GM11168 (cell line): ENCODE results near the gene CNOT3.
"Not testable (repeated sequence)": the region's sequence is repeated elsewhere in the genome, so short reads cannot be mapped to it uniquely, and the experiment has no call there.

Source experiments
- in situ Hi-C: fragments of 300-500 bp; cut with MboI; formaldehyde crosslinking; loops from one replicate; pipeline ENCODE4 v1.12.0; 2022; ENCODE audit warnings: low sequenced_read_pairs; ENCODE audit not compliant: unreplicated experiment

CNOT3 gene

GRCh38 chr19:54189145-54189734, 51.7 kb downstream of the CNOT3 start, which contains the start of gene MBOAT7:
TSS of gene MBOAT7 (minus strand) at chr19:54189580. CDS start at chr19:54188508, 1,072 bp downstream.
- in situ Hi-C loops: no loop called here

- in situ Hi-C loops: no loop called here
Measured at GRCh38 chr19:54189735-54190502, 52.4 kb downstream of the CNOT3 start.

GRCh38 chr19:54190503-54191010, 53.0 kb downstream of the CNOT3 start:
- in situ Hi-C loops: no loop called here

- in situ Hi-C loops: no loop called here
Measured at GRCh38 chr19:54191011-54191810, 53.6 kb downstream of the CNOT3 start, which contains the start of gene TSEN34. TSS of gene TSEN34 (plus strand) at chr19:54191308. CDS start at chr19:54191365, 57 bp downstream.

GRCh38 chr19:54191811-54192453, 54.4 kb downstream of the CNOT3 start:
- in situ Hi-C loops: no loop called here

GRCh38 chr19:54193011-54193410, 55.4 kb downstream of the CNOT3 start:
- in situ Hi-C loops: no loop called here

DNA sequence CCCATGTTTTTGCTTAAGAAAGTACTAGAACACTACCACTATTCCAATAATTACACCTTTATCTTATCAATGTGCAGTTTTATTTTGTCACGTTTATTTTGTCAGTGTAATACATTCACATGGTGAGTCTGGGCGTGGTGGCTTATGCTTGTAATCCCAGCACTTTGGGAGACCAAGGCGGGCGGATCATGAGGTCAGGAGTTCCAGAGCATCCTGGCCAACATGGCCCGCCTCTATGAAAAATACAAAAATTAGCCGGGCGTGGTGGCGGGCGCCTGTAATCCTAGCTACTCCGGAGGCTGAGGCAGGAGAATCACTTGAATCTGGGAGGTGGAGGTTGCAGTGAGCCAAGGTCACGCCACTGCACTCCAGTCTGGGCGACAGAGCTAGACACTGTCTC, 56.9 kb downstream of the CNOT3 start:
- in situ Hi-C loops: not testable (repeated sequence)

DNA sequence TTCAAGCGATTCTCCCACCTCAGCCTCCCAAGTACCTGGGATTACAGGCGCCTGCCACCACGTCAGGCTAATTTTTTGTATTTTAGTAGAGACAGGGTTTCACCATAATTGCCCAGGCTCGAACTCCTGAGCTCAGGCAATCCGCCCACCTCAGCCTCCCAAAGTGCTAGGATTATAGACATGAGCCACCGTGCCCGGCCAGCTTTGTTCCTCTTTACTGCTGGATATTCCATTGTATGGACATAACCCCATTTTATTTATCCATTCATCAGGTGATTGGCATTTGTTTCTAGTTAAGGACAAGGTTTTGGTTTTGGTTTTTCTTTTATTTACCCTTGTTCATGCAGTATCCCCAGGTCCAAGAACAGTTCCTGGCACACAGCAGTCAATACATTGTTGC, 59.0 kb downstream of the CNOT3 start:
- in situ Hi-C loops: no loop called here

- in situ Hi-C loops: no loop called here
Measured at GRCh38 chr19:54197121-54197520, 59.6 kb downstream of the CNOT3 start.

DNA sequence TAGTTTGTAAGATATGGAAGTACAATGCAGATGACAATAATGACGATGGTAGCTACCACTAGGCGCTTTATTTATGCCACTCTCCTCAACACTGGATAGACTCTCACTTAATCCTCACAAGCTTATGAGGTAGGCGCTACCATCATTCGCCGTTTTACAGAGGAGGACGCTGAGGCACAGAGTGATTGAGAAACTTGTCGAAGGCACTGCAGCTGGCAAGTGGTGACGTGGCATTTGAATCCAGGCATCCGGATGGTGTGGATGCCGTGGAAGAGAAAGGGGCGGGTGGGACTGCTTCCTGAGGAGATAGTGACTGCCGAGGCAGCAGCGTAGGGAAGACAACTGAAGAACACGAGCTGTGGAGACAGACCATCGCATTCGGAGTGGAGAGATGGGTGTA, 61.8 kb downstream of the CNOT3 start:
- in situ Hi-C loops: no loop called here

DNA sequence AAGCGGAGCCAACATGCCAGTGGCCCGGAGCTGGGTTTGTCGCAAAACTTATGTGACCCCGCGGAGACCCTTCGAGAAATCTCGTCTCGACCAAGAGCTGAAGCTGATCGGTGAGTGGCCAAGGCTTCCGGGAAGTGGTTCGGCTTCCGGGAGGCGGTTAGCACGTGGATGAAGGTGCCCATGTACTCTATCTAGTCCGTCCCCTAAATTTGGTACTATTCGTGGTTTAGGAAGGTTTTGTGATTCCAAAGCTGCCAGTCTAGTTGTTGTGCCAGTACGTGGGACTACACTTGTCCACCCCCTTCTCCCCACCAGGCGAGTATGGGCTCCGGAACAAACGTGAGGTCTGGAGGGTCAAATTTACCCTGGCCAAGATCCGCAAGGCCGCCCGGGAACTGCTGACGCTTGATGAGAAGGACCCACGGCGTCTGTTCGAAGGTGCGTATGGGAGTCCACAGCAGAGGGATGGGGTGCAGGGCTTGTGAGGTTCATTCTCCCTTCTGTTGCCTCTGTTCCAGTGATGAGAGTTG, 63.7 kb downstream of the CNOT3 start:
- in situ Hi-C loops: no loop called here

GRCh38 chr19:54201980-54202379, 64.4 kb downstream of the CNOT3 start:
- in situ Hi-C loops: no loop called here

DNA sequence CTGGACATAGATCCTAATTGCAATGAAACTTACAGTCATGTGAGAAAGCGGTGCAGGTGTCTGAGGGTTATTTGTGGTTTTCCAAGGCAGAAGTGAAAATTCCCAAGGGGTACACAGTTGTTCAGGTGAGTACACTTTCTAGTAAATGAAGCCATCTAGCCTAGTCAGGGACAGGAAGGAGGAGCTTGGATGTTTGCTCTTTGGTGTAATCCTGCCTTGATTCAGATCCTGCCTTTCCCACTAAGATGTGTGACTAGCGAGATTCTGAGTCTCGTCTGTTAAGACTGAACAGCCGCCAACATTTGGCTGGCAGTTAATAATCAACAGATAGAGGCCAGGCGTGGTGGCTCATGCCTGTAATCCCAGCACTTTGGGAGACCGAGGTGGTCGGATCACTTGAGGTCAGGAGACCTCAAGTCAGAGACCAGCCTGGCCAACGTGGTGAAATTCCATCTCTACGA, 65.6 kb downstream of the CNOT3 start:
- in situ Hi-C loops: no loop called here

GRCh38 chr19:54204767-54205468, 67.4 kb downstream of the CNOT3 start:
- in situ Hi-C loops: no loop called here
